NCI-H1092 (cell line): ENCODE measurements around the gene PTPRD.

ENCODE experiments used
- DNase-seq: peaks from one replicate; lab custom pipeline; 2025; lab: John Stamatoyannopoulos, UW

PTPRD gene

DNA sequence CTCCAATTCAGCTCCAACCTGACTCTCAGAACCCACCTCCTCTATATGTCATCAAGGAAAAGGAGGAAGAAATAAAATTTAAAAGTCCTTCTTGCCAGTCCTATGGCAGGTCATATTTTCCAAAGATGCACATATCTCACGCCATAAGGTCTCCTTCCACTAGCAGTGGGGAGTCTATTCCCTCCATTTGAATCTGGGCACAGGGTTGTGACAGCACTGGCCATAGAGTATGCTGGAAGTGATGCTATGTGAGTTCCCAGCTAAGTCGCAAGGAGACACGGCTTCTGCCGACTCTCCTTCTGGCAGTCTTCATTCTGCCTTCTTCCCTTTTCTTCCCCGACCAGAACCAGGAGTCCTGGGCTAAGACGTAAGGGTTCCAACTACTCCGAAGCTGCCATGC lies 1929.3 kb downstream of the PTPRD start:
- DNase-seq: no peak

DNA sequence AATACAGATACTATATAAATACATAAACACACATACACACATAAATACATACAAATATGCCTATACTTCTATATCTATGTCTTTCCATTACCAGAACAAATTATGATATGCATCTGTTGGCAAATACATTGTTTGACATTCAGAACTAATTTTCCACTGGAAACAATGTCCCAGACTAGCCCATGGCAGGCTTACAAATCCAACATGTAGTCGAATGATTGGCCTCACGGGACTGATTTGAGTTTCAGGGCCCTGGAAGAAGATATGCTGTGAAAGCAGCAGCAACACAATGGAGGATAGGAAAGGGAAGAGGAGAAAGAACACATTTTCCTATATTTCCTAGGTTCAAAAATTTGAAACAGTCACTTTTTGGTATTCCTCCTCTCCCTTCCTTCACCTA lies 1932.1 kb downstream of the PTPRD start:
- no peak for DNase-seq

DNA sequence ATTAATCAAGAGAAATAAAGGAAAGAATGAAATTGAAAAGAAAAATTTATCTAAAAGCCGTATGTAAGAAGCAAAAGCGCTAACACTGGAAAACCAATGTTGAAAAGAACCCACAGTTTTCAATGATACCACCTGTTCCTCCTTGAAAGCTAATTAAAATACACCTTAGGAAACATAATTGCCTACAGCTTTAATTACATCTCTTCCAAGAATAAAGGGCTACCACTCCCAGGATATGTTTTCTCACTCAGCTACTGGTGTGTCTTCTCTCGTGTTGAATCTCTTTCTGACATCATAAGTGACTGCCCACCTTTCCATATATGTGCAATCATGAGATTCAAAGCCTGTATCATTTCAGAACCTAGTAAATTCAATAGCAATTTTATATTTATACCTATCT lies 1932.6 kb downstream of the PTPRD start:
- no peak for DNase-seq

DNA sequence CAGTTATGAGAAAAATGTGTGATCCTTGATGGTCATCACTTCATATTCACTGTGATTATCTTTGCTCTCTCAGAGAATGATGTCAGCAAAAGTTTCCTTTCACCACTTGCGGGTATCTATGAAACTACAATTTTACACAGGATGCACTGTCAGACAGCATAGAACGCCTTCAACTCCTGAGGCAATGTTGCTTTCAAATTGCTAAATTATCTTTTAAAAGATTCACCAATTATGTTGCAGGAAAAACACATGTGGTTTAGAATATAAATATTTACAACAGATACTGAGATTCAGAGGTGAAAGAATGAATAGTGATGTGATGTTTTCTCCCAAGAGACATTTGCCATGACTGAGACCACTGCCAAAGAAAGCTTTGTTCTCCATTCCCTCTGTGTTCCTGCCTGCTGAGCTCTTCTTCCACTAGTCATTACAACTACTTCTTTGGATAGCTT lies 1933.4 kb downstream of the PTPRD start:
- no peak for DNase-seq

DNA sequence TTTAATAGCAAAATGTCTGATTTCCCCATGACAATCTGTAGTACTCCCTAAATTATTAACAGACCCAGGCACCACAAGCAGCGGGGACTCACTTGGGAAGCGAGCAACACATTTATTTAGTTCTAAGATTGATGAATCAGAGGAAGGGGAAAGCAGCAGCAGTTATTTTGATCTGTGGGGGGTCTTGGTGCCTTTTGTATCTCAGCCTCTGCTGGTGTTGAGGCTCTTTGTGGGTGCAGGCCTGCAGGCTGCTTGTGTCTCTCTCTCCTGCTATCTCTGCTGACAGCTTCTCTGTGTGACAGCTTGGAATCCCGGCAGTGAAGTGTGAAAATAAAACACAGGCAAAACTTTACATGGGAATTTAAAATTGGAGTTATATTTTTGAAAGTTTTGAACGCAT lies 1935.1 kb downstream of the PTPRD start:
- DNase-seq: no peak

DNA sequence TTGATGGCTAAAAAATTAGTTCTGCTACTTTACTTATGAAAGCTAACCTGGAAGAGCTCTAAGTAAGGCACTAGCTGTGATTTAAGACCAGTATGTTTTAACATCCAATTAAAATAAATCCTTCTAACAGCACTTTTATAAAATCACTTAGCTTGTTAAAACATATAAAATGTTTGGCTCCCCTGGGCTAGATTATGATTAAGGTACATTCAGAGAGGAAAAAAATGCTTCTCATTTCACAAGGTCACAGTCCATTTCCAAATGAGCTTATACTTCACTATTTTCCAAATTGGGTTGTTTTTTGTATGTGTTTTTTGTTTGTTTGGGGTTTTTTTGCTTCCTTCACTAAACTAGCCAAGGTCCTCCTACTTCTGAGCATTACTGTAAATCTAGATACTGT lies 1938.3 kb downstream of the PTPRD start:
- DNase-seq: no peak

DNA sequence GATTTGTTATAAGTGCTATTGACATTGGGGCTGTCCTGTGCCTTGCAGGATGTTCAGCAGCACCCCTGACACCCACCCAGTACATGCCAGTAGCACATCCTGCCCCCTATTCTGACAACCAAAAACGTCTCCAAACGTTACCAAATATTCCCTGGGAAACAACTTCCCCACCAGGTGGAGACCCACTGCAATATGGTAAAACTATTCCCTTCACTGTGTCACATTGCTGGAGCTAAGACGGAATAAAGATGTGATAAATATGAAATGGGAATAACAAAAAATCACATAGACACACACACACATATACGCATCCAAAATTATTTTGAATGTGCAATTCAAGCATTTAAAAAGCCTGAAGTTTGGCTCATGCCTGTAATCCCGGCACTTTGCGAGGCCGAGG lies 1939.0 kb downstream of the PTPRD start:
- no peak for DNase-seq

DNA sequence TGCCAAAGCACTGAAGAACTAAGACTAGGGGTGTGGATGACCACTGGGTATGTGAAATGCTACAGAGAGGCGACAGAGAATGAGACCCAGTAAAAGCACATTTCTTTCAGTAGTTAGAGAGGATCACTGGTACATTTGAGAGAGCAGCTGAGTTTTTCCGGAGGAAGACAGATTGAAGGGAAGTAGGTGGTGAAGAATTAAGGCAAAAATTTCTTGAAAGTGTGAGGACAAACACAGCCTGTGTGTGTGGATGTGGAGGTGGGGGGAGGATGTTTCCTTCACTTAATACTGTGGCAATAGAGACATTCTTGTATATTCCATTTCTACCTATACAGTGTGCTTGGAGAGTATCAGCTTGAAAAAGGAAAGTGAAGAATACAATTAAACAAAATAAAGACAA lies 1942.1 kb downstream of the PTPRD start:
- no peak for DNase-seq

DNA sequence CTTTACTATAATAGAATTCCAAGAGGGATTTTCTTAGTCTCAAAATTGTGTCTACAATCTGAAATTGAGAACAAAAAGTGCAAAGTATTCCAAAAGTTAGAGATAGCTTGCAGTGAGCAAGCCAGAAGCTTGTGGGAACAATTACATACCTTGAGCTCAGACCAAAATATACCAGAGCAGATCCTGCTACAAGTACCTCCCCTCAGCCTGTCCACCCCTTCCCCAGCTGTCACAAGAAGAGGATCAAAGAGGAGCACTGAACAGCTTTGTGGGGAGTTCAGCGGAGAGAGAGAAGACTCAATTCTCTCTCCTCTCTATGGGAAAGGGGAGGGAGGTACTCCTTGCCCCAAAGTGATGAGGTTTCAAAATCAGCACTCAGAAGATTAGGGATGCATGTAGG lies 1944.1 kb downstream of the PTPRD start:
- DNase-seq: no peak

DNA sequence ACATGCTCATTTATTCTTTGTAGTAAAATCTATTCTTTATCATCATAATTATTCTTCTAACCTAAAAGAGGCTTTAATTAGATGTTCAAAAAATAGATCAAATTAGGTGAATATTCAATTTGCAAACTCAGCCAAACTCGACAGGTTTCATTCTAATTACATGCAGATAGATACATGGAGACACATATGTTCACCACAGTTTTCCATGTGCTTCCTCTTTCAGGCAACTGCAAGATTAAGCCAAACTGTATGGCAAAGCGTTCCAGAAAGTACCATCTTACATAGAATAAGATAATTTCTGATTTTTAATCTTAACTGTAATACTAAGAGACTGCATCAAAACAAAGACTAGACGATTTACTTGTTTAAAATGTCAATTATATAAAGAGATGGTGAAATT lies 1944.6 kb downstream of the PTPRD start:
- no peak for DNase-seq

DNA sequence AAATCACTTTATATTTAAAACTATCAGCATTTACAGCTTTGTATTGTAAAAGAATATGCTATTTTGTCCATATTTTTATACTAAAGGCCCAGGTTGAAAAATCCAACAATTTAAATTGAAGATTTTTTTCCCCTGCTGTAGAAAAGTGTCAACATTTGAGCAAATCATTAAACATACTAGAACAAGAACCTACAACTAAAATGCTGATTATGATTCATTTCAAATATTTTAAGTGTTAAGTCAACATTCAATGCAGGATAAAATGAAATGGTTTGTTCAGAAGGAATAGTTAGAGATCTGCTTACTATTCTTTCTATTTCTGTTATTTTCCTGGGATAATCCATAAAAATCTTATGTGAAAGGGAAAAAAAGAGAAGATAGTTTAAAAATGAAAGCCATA lies 1946.7 kb downstream of the PTPRD start:
- DNase-seq: no peak

DNA sequence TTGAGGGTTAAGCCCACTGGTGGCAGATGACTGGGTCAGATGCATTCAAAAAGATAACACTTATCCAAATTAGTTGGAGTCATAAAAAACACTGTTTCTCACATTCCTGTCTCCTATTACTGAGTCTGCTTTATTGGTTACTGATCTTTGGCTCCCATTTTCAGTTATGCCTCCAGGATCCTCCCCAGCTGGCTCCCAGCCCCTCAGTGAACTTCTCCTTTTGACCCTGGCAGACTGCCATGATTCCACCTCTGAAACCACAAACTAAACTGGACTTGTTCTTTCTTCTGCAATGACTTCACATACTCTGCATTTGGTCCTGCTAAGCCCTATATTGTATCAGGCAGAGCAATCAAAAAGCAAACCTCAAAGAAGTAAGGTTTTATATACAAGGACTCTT lies 1952.4 kb downstream of the PTPRD start:
- DNase-seq: no peak

DNA sequence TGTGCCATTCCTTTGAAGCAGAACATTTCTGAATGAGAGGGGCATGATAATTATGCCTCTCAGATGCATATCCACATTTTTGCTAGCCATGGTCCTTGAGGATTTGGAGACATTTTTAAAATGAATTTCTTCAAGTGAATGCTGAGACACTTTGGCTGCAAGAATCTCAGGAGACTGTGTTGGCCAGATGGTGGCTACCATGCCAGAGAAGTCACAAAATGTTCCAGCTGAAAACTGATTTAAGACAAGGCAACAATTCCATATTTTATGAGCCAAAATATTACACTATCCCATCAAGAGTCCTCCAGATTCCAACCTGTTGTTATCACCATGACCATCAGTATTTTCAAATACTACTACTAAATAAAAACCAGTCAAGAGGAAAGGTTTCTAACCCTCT lies 1953.7 kb downstream of the PTPRD start:
- no peak for DNase-seq

DNA sequence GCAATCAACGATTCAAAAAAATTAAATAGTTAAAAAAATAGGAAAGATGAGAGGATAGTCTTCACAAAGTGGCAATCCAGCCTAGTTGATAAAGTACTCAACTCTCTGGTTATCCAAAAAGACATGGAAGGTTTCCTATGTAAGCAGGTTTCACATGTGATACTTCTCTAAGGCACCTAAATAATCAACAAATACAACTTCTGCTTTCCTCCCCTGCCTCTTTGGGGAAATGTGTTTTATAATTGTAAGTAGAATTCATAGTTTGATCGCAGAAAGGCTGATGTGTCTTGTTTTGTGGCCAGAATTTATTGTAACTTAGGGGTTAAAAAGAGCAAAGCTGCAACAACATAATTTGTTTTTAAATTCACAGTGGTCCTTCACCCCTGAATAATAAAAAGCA lies 1957.7 kb downstream of the PTPRD start:
- DNase-seq: no peak

DNA sequence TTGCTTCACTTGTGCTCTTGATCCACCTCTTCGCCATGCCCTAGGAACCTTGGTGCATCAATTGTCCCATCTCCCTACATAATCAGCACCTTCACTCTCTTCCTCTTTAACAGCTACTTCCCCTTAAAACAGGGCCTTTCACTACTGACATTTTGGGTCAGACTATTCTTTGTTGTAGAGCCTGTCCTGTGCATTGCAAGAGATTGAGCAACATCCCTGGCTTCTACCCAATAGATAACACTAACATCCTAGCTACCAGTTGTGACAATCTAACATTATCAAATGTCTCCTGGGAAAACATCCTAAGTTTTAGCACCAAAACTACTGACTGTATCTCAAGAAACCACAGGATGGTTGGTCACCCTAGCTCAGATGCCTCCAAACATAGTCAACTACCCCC lies 1958.9 kb downstream of the PTPRD start:
- no peak for DNase-seq

DNA sequence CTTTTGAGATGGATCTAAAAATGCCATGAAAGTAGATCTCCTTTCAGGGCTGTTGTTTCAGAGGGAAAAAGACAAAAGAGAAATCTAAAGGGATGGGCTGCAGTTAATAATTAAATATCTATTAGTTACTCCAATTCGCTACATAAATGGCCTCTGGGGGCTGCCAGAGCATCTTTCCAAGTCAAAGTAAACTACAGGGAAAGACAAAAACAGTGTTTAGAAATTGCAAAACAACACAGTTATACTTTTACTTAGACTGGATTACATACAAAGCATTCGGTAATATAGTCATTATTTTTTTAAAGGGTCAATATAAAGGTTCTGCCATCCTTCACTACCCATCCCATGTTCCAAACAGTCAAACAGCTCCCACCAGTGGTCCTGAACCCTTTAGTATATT lies 1959.7 kb downstream of the PTPRD start:
- DNase-seq: no peak

DNA sequence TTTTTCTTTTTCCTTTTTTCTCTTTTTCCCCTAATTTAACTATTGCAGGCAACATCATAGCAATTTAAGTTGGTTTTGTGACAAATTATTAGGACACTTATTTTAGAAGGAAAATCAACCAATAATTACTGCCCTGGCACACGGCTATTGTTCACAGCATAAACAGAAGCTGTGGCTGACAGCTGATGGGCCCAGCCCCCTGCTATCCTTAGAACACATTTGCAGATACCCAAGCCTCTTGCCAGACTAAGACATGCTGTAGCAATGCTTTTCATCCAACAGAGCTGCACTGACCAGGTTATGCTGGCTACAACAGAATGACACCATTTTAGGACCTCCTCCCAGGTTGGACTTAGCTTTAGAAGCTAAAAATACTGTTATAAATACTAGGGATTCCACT lies 1960.5 kb downstream of the PTPRD start:
- DNase-seq: no peak

DNA sequence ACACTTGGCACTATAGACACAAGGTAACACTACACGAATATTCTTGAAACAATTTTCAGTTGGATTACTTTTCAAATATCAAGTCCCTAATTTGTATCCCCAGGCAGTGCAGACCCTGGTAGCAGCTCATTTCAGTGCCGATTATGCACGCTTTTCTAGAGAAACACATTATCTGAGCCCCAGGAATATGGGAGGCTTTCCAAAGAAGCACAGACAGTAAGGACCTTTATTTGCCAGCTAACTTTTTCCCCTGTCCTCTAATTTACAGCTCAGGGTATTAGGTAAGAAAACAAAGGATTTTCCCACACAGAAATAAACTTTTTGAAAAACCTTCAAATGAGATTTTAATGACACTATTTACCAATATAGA lies 1961.0 kb downstream of the PTPRD start:
- no peak for DNase-seq

DNA sequence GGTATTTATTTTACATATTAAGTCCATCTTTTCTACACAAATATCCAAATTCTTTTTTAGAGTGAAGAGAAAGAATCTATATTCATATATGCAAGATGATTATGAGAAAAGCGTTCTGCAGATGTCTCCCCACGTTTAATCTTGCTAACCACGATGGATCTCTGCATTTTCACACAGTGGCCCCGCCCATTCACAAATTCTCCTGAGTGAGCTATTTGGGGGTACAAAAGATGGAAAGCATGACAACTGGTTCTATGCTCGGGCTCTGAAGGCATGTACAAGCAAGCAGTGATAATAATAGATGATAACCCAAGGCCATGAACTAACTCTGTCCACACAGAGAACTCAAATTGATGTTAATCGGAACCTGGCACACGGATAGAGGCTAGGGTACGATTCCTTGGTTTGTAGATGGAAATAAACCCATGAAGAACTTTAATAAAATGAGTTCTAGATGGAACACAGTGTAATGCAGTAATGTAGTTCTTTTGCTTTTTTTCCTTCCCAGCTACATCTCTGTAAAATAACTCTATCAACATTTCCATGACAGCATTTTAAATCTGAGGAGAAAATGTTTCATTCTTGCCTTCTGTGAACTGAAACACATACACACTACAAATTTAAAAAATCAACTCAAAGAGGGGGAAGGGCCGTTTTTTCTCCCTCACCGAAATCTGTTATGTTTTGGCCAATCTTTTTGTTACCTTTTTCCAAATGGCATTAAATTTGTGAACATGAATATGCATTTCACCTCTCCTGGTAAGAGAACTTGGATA lies 1961.5 kb downstream of the PTPRD start:
- no peak for DNase-seq

DNA sequence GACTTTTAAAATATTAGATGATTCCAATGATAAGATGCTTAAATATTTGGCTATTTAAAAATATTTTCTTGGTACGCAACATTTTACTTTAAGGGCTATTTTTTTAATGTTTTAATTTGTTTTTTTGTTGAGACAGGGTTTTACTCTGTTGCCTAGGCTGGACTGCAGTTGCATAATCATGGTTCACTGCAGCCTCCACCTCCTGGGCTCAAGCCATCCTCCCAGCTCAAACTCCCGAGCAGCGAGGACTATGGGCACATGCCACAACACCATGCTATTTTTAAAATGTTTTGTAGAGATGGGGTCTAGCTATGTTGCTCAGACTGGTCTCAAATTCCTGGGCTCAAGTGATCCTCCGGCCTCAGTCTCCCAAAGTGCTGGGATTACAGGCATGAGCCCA lies 1963.0 kb downstream of the PTPRD start:
- no peak for DNase-seq

DNA sequence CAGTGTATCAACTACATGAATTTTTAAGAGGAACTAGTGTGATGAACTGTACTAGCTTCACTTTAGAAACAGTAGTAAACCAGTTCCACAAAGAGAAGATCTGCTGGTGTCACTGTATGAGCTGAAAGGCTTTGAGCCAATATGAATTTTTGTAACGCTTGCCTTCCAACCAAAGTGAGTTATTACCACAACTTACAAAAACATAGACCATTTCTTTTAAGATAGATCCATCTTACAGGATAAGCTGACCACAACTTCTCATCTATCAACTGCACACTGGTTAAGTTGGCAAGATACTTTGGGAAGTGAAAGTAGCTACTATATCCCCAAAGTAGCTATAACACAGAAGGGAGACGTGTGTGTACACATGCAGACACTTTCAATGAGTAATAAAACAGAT lies 1963.6 kb downstream of the PTPRD start:
- DNase-seq: no peak

DNA sequence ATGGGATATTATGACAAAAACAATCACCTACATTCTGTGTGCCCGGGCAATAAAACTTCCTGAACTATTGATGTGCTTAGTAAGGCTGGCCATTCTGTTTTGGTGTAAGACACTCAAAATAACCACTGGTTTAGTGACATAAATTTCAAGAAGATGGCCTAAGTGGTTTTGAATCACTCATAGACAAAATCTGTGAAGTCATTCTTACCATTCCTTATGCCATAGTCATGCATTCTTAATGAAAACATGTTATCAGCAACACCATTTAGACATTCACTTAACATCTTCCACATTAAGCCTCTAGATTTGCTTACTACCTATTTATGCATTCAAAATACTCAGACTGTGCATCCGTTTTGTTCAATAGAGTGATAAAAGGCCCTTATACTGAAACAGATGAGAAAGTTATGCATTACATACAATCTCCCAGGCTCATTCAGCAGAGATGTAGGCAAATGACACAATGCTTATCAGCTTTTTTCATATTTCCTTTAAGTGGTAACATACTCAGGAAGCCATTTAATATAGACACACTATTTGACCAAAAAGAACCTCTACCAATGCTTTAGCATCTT lies 1964.4 kb downstream of the PTPRD start:
- DNase-seq: no peak

DNA sequence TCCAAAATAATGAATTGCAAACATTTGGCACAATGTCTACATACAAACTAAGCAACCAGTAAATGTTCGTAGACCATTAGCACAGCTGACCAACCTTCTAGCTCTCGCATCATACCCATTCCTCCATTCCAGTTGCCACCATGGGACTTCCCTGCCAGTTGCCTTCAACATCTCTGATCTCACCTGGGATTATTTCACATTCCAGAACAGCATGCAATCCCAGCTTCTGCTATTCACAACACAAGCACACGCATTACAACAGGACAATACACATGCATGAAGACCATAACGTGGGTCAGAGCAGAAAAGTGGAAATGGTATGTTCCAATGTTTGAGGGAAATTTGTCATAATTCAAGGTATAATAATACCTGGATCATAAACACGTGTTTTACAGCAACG lies 1965.0 kb downstream of the PTPRD start:
- no peak for DNase-seq

DNA sequence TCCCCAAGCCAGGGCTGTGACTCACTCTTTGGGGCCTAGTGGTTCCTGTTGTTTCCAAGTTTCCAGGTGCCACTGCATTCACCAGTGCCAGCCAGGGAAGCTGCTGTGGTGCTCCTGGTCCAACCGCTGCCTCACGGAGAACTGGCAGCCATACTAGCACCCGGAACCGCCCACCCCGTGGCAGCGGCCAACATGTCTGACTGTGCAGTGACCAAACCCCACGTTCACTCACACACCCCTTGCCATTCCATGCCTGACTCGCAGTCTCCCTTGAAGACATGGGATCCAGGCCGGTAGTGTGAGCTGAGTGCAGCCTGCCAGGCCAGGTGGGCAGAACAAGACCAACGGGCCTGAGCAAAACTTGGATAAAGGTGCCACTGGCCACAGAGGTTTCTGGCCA lies 1968.2 kb downstream of the PTPRD start:
- DNase-seq: no peak
